Stimulated activated CD4-positive, alpha-beta T cell treated with anti-CD3 and anti-CD28 coated beads, Interleukin-2, amount 100 ng/mL, for 48 hours (primary cell): Measurements from ENCODE around the gene VPS25.
"Not testable (repeated sequence)": the region's sequence is repeated elsewhere in the genome, so short reads cannot be mapped to it uniquely, and the experiment has no call there.

Experiments
- DNase-seq, 2 donors: peaks; one replicate each; pipeline ENCODE4 v3.0.0-alpha.2; 2020

The VPS25 gene

GRCh38 chr17:42769964-42770363 lies 3.3 kb upstream of the VPS25 start:
- not testable (repeated sequence) for DNase-seq

- no peak for DNase-seq
Measured at GRCh38 chr17:42772945-42773289, 332 bp upstream of the VPS25 start.

- no peak for DNase-seq
Measured at GRCh38 chr17:42774066-42774745, 957 bp downstream of the VPS25 start.

- no peak for DNase-seq
Measured at GRCh38 chr17:42775534-42776098, 2.4 kb downstream of the VPS25 start.

- DNase-seq, result no peak
Measured at GRCh38 chr17:42778570-42778969, 5.3 kb downstream of the VPS25 start.

GRCh38 chr17:42779304-42779935 lies 6.2 kb downstream of the VPS25 start:
- DNase-seq, result no peak

GRCh38 chr17:42779936-42780850 lies 6.9 kb downstream of the VPS25 start, which contains the start of gene WNK4:
Gene WNK4, plus strand, starts transcription at chr17:42780610. Its CDS starts 89 bp downstream, at chr17:42780699.
- no peak for DNase-seq

- no peak for DNase-seq
Measured at GRCh38 chr17:42780851-42781638, 7.8 kb downstream of the VPS25 start.

GRCh38 chr17:42781639-42782165 lies 8.5 kb downstream of the VPS25 start:
- no peak for DNase-seq

- DNase-seq, result no peak
Measured at GRCh38 chr17:42782166-42783061, 9.2 kb downstream of the VPS25 start.

GRCh38 chr17:42783062-42783790 lies 10.0 kb downstream of the VPS25 start:
- no peak for DNase-seq

GRCh38 chr17:42783791-42784138 lies 10.5 kb downstream of the VPS25 start:
- DNase-seq, result no peak

- no peak for DNase-seq
Measured at GRCh38 chr17:42784409-42784808, 11.2 kb downstream of the VPS25 start.

- DNase-seq, result no peak
Measured at GRCh38 chr17:42784811-42785592, 11.8 kb downstream of the VPS25 start.

- DNase-seq, result no peak
Measured at GRCh38 chr17:42787266-42787665, 14.0 kb downstream of the VPS25 start.

GRCh38 chr17:42791948-42792347 lies 18.7 kb downstream of the VPS25 start:
- no peak for DNase-seq

GRCh38 chr17:42792545-42792944 lies 19.3 kb downstream of the VPS25 start:
- DNase-seq, result no peak

GRCh38 chr17:42795061-42795460 lies 21.8 kb downstream of the VPS25 start:
- no peak for DNase-seq

GRCh38 chr17:42795465-42795864 lies 22.2 kb downstream of the VPS25 start:
- DNase-seq, result no peak
